Measurements from ENCODE around the gene POMGNT1.
A peak's percentile ranks its signal among the peaks of the same experiment; 100 is the strongest.

The POMGNT1 gene

GRCh38 chr1:46206399-46206798 lies 8.2 kb upstream of the POMGNT1 start:
- no peak for DNase-seq

- DNase-seq, result no peak
These were observed 7.6 kb upstream of the POMGNT1 start for GRCh38 chr1:46205791-46206190.

- DNase-seq, result no peak
These were observed 6.9 kb upstream of the POMGNT1 start for GRCh38 chr1:46205141-46205540.

- no peak for DNase-seq
These were observed 6.1 kb upstream of the POMGNT1 start for GRCh38 chr1:46204406-46204742.

- no peak for DNase-seq
These were observed 5.6 kb upstream of the POMGNT1 start for GRCh38 chr1:46203738-46204405.

GRCh38 chr1:46199233-46199749 lies 1.1 kb upstream of the POMGNT1 start:
- no peak for DNase-seq

GRCh38 chr1:46197560-46197963 lies 672 bp downstream of the POMGNT1 start:
- DNase-seq, result no peak

- DNase-seq, result no peak
These were observed 1.6 kb downstream of the POMGNT1 start for GRCh38 chr1:46196609-46197008.

GRCh38 chr1:46194641-46195193 lies 3.5 kb downstream of the POMGNT1 start:
- no peak for DNase-seq

GRCh38 chr1:46193984-46194570 lies 4.2 kb downstream of the POMGNT1 start:
- DNase-seq, result no peak

- DNase-seq, result no peak
These were observed 4.9 kb downstream of the POMGNT1 start for GRCh38 chr1:46193285-46193684.

GRCh38 chr1:46192171-46192570 lies 6.1 kb downstream of the POMGNT1 start:
- no peak for DNase-seq

GRCh38 chr1:46191033-46191701 lies 7.1 kb downstream of the POMGNT1 start:
- DNase-seq, result no peak

GRCh38 chr1:46190539-46190938 lies 7.7 kb downstream of the POMGNT1 start:
- no peak for DNase-seq

GRCh38 chr1:46188295-46189030 lies 9.8 kb downstream of the POMGNT1 start:
- no peak for DNase-seq

GRCh38 chr1:46187106-46187869 lies 10.9 kb downstream of the POMGNT1 start:
- DNase-seq, result no peak

- no peak for DNase-seq
These were observed 12.2 kb downstream of the POMGNT1 start for GRCh38 chr1:46186076-46186475.

- no peak for DNase-seq
These were observed 13.1 kb downstream of the POMGNT1 start for GRCh38 chr1:46184920-46185658.

- no peak for DNase-seq
These were observed 14.2 kb downstream of the POMGNT1 start for GRCh38 chr1:46183926-46184557.

- DNase-seq, result peak; percentile 89
These were observed 15.0 kb downstream of the POMGNT1 start for GRCh38 chr1:46183079-46183847.

Data from fibroblast of skin of right biceps (primary cell).